GM18502 (cell line): Measurements from ENCODE around the gene ALPL.

Source experiments
- ATAC-seq: cut with Tn5 transposase; IDR thresholded peaks from one replicate; pipeline ENCODE4 v1.9.1; 2021; ENCODE audit warnings: mild to moderate bottlenecking; ENCODE audit not compliant: unreplicated experiment, poor library complexity

The ALPL gene

DNA sequence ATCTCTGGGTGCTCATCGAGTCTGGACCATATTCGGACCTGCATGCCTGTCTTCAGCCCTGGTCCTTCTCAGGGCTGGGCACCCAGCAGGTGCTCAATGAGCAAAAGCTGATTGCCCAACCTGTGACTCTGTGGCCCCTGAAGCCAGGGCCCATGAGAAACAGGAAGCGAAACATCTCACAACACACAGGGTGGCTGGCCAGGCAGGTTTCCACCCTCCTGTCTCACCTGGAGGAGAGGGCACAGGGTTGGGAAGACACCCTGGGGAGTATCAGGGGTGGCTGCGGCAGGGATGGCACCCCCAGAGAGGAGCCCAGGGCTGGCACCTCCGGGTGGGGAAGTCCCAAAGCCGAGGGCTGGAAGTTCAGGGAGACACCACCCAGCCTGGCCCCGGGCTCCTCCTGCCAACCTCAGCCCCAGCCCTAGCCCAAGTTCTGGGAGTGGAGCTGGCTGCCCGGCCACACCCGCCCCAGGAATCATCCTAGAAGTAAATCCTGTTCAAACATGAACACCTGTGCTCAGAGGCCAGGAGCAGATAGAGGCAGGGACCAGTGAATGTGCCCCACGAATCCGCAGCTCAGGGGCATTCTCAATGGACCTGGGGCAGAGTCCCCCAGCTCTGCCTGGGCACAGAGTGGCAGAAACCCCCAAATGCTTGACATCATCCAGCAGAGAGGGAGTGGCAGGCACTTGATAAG, 105.3 kb downstream of the ALPL start:
- no peak for ATAC-seq

DNA sequence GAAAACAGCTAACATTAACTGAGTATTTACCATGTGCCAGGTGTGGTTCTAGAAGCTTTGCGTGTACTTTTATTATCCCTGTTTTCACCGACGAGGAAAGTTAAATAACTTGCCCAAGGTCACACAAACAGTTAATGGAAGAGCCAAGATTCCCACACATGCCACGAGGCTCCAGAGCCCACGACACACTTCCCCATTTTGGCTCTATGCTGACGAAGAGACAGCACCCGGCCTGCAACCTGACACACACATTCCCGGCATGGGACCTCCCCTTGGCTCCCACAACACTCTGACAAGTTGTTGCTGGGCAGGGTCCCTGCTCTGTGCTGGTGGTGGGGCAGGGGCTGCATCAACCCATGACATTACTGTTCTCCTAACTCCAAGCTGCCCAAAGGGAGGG, 107.1 kb downstream of the ALPL start:
- ATAC-seq, result no peak

DNA sequence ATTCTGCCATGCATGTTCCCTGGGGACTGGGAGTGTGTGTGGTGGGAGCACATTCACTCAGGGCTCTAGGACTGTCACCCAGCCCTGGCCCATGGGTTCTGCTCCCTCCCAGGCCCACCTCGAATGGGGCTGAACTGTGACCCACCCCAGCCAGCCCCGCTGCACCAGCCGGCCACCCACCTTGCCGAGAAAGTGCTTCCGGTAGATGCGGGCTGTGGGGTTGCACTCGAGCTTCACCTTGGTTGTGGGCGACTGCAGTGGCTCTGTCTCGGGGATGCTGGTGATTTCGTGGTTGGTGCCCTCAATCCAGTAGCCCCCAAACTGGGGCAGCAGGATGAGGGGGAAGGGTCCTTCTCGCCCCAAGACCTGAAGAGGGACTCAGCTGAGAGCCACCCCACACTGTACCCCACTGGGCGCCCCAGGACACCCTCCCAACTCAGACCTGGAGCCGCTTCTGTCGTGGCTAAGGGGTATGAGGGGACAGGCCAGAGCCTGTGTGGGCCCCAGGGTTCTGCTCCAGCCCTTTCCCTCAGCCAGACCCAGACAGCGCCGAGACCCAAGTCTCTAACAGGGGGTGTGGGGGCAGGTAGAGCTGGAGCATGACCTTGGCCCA, 108.0 kb downstream of the ALPL start:
- no peak for ATAC-seq

DNA sequence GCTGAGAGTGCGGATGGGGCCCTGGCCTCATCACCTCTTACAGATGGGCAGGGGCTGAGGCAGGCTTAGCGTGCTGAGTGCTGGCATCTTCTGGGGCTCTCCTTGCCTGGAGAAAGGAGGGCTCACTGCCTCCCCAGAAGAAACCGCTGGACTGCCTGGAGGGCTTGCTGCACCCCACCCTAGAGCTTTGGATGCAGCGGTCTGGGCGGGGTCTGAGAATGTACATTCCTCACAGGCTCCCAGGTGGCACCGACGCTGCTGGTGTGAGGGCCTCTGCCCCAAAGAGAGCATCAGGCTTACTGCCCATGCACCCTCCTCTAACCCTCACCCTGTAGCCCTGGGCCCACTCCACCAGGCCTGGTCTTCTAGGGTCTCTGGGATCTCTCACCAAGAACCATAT, 108.8 kb downstream of the ALPL start:
- no peak for ATAC-seq

DNA sequence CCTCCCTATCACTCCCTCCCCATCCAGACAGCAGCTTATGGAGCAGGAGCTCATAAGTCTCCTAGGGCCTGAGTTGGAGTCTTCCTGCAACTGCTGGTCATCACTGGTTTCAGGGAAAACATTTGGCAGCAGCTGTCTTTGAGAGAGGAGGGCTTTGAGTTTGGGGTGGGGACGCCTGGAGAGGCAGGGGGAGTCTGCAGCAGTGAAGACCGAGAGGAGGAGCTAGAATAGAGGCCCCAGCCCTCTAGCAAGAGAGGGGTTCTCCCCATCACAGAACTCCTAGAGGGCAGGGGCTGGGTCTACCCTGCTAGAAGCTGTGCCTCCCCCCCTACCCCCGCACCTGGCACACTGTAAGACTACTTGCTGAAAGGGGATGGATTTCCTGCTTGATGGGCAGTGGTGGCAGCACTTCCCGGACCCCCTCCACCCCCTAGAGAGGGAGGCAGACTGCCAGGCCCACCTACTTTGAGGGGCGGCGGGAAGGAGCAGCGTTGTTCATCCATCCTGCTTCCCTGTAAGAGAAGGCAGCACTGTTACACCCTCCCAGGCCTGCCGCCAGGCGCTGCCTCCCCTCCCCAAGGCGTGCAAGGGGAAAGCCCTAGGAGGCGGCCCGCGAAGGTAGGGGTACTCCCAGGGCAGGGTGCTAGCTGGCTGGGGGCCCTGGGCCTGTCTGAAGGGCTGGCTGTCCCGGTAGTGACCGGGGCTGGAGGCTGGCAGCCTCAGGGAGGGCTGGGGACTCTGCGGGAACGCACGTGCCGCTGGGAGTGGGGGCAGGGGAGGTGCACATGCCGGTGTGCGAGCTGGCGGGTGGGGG, 109.5 kb downstream of the ALPL start:
- ATAC-seq, result no peak

DNA sequence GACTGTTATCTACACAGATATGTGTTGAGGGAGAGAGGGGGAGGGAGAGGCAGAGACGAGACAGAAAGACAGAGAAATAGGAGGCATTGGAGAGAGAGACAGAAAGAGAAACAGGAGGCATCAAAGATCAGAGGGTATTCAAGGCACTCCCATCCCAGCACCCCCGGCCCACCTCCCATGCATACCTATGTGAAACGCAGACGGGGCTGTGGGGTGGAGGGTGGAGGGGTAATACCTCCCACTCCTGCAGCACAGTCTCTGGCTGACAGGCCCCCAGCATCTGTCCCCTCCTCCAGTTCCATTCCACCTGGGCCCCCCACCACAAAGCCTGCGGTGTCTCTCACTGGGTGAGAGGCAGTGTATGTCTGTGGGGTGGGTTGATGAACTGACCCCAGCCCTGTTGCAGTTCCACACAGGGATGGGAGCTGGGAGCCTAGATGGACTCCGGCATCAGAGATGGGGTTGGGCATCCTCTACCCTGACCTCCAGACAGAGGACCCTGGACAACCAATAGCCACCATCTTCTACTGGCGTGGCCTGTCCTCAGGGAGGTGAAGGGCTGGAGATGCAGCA, 110.2 kb downstream of the ALPL start:
- ATAC-seq, result no peak

DNA sequence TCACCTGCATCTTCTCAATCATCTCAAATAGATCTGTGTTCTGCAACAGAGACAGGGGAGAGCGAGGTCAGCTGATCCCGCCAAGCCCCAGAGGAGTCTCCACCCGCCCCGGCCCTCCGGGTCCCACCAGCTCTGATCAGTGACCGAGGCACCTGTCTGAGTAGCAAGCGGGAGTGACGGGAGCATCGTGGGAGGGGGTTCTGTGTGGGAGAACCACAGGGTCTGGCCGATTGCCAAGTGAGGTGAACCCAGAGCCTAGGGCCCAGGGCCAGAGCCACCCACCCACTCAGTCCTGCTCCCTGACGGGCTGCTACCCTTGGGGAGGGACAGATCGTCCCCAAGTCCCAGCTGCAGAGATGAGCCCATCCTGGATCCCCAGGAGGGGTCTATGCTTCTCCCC, 110.8 kb downstream of the ALPL start:
- ATAC-seq, result no peak

DNA sequence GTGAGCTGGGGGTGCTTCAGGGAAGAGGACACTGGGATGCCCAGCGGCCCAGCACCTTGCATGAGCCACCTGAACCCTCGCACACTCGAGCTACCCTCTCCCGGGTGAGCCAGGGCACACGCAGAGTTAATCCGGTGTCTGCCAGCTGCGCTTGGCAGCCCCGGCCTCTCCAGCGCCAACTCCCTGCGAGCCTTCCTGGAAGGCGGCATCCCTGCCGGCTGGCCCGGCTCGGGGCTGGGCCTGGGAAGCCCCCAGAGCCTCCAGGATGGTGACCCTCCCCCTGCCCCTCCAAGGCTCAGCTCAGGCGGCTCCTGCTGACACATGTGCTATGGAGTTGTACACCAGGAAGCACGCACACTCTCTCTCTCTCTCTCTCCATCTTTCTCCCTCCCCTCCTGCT, 111.3 kb downstream of the ALPL start:
- no peak for ATAC-seq

DNA sequence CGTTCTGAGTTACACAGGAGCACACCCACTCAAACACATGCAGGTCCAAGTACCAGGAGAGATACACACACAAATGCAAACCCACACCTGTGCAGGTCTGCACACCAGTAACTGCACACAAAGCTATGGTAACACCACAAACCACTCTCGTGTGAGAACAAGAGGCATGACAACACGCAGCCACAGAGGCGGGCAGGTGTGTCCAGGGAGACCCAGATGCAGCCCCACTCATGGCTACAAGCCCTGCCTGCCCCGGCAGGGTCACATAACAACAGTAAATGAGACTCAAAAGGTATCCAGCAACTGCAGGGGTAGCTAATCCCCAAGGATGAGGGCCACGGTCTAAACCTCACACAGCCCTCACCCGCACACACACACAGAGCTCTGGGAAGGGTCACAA, 111.8 kb downstream of the ALPL start:
- ATAC-seq, result no peak

DNA sequence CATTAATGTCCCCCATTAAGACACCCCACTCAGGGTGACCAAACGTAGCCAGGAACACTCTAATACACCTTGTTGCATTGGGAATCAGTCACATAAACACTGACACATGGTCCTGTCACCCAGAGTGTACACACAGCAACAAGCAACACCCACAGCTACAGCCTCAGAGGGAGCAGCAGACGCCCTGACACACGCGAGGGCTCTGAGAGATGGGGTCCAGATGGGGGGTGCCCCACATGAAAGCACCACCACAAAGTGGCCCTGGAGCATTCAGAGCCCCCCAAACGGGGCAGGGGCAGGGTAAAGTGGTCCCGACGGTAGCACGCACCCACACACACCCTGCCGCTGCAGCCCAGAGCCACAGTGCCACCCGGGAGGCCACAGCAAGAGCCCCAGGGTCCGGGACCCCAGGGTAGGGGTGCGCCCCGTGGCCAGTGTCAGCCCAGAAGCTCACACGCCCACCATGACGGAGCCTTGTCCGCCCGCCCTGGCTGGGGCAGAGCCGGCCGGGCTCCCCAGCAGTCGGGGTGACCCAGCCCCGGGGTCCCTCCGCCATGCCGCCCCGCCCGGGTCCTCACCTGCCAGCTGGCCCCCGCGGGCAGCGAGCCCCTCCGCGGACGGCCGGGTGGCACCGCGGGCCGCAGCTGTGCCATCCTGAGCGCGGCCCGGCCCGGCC, 112.7 kb downstream of the ALPL start:
- no peak for ATAC-seq

DNA sequence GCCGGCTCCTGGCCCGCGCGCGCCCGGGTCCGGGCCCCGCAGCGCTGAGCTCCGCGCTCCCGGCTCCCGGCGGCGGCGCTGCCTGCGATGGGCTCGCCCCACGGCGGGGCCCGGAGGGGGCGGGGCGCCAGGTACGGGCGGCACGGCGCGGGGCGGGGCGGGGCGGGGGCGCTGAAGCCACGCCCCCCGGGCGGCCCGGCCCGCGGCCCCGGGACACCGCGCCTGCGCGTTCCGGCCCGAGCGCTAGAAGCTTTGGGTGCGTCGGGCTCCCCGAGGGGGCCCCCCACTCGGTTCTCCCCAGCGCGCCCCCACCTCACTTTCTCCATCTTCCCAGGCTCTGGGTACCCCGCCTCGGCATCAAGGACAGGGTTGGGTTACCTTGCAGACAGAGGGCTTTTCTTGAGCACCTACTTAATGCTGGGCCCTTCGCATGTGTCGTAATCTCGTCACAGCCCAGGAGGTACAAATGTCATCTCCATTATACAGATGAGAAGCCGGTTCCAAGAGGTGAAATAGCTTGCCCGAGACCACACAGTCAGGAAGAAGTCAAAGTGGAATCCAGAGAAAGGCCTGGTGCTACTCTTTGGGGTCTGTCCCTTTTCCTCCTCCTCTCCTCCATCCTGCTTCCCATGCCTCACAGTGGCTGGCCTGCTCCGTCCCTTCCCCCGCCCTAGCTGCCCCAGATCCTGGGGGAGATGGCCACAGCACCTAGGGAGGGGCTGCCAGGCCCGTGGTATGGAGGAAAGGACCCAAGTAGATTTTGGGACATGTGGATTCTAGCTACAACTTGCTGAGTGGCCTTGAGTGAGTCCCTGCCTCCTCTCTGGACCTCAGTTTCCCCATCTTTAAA, 113.5 kb downstream of the ALPL start:
- no peak for ATAC-seq

DNA sequence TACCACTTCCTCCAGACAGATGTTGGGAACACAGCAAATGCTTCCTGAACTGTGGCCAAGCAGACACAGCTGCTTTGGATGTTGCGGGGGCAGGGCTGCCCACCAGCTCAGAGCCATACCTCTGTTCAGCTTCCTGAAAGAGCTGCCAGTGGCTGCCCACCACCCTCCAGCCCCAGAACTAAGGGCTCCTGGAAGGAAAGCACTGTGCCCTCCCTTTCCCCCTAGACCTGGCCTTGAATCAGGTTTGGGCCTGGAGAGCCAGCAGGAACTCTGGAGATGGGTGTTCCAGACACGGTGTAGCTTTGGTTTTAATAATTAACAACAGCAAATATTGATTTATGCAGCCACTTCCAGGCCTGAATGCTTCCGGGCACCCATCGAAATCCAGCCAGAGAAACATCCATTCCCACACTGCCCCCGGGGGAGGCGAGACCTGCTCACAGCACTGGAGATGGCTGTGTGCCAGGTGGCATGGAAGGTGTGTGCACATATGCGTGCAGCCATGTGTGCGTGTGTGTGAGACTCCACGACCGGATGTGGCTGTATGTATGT, 114.3 kb downstream of the ALPL start:
- ATAC-seq, result no peak

DNA sequence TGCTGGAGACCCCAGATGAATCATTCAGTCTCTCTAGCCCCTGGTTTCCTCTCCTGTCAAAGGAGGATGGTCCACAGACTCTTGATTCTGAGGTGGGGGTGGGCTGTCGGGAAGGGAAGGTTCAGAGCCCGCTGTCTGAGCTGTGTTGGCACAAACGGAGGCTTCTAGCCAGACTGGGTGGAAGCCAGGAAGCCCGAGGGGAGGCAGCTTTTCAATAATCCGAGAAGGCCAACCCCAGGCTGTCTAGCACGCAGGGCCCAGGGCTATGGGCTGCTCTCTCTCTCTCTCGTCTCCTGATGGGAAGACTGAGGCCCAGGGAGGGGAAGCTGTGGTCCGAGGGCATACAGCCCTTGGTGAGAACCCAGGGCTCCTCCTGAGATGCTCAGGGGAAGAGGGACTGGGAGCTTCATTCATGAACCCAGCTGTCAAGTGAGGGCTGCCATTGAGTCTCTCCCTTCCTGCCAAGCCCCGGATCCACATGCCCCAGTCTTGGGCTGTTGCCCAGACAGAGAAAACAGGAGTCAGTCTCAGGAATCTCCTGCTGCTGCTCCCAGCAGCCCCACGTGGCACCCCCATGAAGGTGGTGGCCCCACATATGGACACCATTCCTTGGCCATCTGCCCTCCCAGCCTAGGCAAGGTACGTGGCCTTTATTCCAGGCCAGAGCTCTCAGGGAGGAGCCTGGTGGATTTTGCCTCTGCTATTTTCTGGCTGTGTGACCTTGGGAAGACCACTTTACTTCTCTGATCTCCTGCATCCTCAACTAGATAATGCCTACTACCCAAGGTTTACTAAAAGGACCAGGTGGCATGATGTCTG, 115.6 kb downstream of the ALPL start:
- ATAC-seq, result no peak

DNA sequence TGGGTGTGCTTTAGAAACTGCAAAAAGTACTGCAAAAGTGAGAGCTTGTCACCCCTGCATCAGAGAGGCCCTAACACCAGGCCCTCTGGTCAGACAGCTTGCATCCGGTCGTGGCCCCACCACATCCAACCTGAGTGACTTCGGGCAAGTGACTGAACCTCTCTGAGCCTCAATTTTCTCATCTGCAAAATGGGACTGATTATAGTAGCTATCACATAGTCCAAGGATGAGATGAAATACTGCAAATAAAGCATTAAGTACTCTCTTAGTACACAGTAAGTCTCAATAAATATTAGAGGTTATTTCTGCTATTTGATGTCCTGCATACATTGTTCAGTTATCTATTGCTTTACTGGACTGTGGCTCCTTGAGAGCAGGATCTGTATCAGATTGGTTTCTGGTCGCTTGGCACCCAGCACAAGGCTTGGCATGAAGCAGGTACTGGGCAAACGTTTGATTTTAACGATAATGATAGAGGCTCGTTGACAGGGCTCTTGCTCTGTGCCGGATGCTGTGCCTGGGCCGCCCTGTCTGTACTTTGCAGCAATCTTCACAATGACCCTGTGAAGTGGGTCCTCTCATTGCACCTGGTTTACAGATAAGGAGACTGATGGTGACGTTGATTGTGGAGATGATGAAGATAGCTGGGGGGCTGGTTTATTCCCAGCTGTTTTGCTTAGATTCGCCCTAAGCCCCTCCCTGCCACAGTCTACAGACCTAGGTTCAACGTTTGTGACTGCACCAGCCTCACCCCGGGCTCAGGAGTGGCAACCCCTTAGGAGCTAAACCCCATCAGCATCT, 116.4 kb downstream of the ALPL start:
- no peak for ATAC-seq

DNA sequence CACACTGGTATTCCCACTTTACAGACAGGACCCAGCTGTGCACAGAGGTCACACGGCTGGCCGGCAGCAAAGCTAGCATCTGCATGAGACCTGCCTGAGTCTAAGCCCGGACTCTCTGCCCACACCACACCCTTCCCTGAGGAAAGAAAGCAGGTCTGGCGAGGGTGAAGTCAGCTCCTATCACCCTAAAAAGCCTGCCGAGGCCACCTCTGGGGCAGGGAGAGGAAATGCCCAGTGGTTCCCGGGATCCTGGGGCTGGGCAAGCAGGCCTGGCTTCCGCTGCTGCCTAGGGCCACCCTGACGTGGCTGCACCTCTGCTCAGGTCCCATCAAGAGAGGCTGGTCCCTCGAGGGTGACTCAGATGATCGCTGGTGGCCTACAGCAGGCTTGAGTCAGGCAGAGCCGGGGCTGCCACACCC, 117.7 kb downstream of the ALPL start:
- ATAC-seq, result no peak
